OCI-LY7 (cell line): Measurements from ENCODE around the gene RBM19. TPM values are rescaled to one million over a fixed set of nuclear protein-coding genes. Genes with fewer than 3 reads are reported as not detected.

Experiments
- BruUV-seq: library from RNA; stranded (reverse); fragments of 400-500 nt; replicated peaks from 2 replicates; lab custom pipeline; 2021; lab: Mats Ljungman, UMichigan
- CTCF ChIA-PET: fragments of 300-600 bp; sonication (Branson Sonifier 250); formaldehyde crosslinking; loops from one replicate; lab custom pipeline; 2022; ENCODE audit warnings: antibody characterized with exemption; ENCODE audit not compliant: unreplicated experiment; lab: Charles Lee
- POLR2A ChIA-PET: fragments of 300-600 bp; sonication (Branson Sonifier 250); formaldehyde crosslinking; loops from one replicate; lab custom pipeline; 2022; ENCODE audit warnings: antibody characterized with exemption; lab: Charles Lee
- DNase-seq: peaks from one replicate; pipeline ENCODE4 v3.0.0-alpha.2; 2015; ENCODE audit warnings: low spot score
- H2AFZ ChIP-seq: fragments of 200-600 bp; sonication (generic), shearing (Covaris generic); 2 replicates; pipeline ENCODE4 v1.6.1; 2014; ENCODE audit warnings: mild to moderate bottlenecking, antibody characterized with exemption, low read length, moderate library complexity
- H3K27ac ChIP-seq: fragments of 200-600 bp; sonication (generic); 2 replicates; pipeline ENCODE4 v1.5.1; 2014; ENCODE audit warnings: mixed run types, low read depth, mild to moderate bottlenecking, moderate library complexity, low read length, inconsistent platforms; ENCODE audit not compliant: poor library complexity, severe bottlenecking
- H3K36me3 ChIP-seq: fragments of 200-600 bp; sonication (generic); 2 replicates; pipeline ENCODE4 v1.6.1; 2014; ENCODE audit warnings: mild to moderate bottlenecking, antibody characterized with exemption, low read length, moderate library complexity, mixed read lengths; ENCODE audit not compliant: insufficient read depth
- H3K4me1 ChIP-seq: fragments of 200-600 bp; sonication (generic); 2 replicates; pipeline ENCODE4 v1.5.1; 2014; ENCODE audit warnings: mild to moderate bottlenecking, low read length; ENCODE audit not compliant: insufficient read depth, poor library complexity, severe bottlenecking
- H3K4me2 ChIP-seq: fragments of 200-600 bp; sonication (generic); 2 replicates; pipeline ENCODE4 v1.6.1; 2014; ENCODE audit warnings: mild to moderate bottlenecking, low read length
- H3K4me3 ChIP-seq: fragments of 200-600 bp; sonication (generic); 2 replicates; pipeline ENCODE4 v1.5.1; 2014; ENCODE audit warnings: mild to moderate bottlenecking, low read depth, low read length; ENCODE audit not compliant: poor library complexity, severe bottlenecking
- H3K79me2 ChIP-seq: fragments of 200-600 bp; sonication (generic); 2 replicates; pipeline ENCODE4 v1.6.1; 2016; ENCODE audit warnings: low read depth, mild to moderate bottlenecking, low read length, moderate library complexity, mixed read lengths; ENCODE audit not compliant: insufficient read depth
- H3K9me2 ChIP-seq: fragments of 200-600 bp; sonication (generic); 2 replicates; pipeline ENCODE4 v1.6.1; 2016; ENCODE audit warnings: mild to moderate bottlenecking, low read length, mixed read lengths; ENCODE audit not compliant: insufficient read depth
- H3K9me3 ChIP-seq: fragments of 200-600 bp; sonication (generic); 2 replicates; pipeline ENCODE4 v1.6.1; 2014; ENCODE audit warnings: mild to moderate bottlenecking, mixed run types, low read length, mixed read lengths
- H4K20me1 ChIP-seq: fragments of 200-600 bp; sonication (generic); 2 replicates; pipeline ENCODE4 v1.6.1; 2014; ENCODE audit warnings: mild to moderate bottlenecking, antibody characterized with exemption, low read length, moderate library complexity, mixed read lengths; ENCODE audit not compliant: insufficient read depth
- EZH2phosphoT487 ChIP-seq: fragments of 200-600 bp; sonication (generic); IDR thresholded peaks from 2 replicates; pipeline ENCODE4 v1.6.1; 2018; ENCODE audit warnings: low read depth, borderline replicate concordance, mild to moderate bottlenecking, mixed run types, antibody characterized with exemption, low read length, moderate library complexity, mixed read lengths
- intact Hi-C: fragments of 100-400 bp; cut with micrococcal nuclease; formaldehyde crosslinking; loops from one replicate; pipeline ENCODE4 v1.10.0; 2022; ENCODE audit not compliant: unreplicated experiment
- total RNA-seq, 2 experiments: library from RNA; depleted of rRNA in 1 of 2; stranded (reverse); fragments of >200 nt in 1 of 2; shearing (Covaris generic) in 1 of 2; gene quantifications; 2 replicates each; pipeline ENCODE4 v1.2.3, GENCODE V29; 2014 to 2022
- TF ChIP-seq, protein P1 (sequence below): fragments of 200-600 bp; sonication (generic); conservative IDR thresholded peaks from 2 replicates; pipeline ENCODE4 v1.5.1; 2014; ENCODE audit warnings: mild to moderate bottlenecking, antibody characterized with exemption, low read length, moderate library complexity, mixed read lengths

RBM19 gene
- total RNA-seq, 2 experiments from 2014 or later: 37.8 to 46.2 TPM

DNA sequence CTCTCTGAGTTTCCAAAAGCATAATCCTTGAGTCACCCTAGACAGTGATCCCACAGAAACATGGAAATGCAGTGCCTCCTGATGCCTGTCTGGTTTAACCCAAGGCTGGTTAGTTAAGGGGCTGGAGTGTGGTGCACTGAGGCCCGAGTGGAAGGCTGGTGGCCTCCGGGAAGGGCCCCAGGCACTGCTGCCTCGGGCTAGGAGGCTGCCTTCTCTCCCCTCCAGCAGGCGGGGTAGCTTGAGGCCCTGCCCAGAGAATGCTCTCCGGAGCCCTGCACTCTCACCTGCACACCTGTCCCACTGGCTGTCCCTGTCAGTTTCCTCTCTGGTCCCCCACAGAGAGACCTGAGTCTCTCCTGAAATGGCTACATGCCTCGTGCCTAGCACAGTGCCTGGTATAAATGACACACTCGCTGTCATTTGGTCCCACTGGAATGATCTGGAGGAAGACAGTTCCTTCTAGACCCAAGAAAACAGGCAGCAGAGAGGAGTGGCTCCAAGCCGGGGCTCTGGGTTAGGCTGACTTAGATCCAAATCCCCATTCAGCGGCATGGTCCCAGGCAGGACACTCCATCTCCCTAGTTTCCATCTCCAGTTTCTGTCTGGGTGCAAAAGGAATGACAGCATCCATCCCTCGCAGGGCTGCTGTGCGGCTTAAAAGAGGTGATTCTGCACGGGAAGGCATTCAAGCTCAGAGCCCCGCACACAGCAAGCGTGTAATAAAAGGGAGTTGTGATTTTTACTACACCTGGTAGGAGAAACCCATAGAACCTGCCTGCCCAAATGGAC, 54.0 kb downstream of the RBM19 start:
- intact Hi-C loops: loop anchor here (2.0 to 5.0 kb wide), 2 partner anchors 450 to 473 kb away; no protein-coding TSS in a partner anchor
- Histone ChIP-seq H4K20me1 (no peaks in the 10 kb centered on the region), H3K4me3 (no peak overlapping the region), H3K27ac (no peak overlapping the region), H3K36me3 (peaks cover 20% of the 10 kb centered on the region), H2AFZ (no peak overlapping the region), H3K9me3 (no peaks in the 10 kb centered on the region), H3K4me2 (no peak overlapping the region), H3K79me2 (no peaks in the 10 kb centered on the region), H3K4me1 (peaks cover 10% of the 10 kb centered on the region), H3K9me2 (no peaks in the 10 kb centered on the region)
- no peak for TF ChIP-seq EZH2phosphoT487
- TF ChIP-seq, protein P1, sequence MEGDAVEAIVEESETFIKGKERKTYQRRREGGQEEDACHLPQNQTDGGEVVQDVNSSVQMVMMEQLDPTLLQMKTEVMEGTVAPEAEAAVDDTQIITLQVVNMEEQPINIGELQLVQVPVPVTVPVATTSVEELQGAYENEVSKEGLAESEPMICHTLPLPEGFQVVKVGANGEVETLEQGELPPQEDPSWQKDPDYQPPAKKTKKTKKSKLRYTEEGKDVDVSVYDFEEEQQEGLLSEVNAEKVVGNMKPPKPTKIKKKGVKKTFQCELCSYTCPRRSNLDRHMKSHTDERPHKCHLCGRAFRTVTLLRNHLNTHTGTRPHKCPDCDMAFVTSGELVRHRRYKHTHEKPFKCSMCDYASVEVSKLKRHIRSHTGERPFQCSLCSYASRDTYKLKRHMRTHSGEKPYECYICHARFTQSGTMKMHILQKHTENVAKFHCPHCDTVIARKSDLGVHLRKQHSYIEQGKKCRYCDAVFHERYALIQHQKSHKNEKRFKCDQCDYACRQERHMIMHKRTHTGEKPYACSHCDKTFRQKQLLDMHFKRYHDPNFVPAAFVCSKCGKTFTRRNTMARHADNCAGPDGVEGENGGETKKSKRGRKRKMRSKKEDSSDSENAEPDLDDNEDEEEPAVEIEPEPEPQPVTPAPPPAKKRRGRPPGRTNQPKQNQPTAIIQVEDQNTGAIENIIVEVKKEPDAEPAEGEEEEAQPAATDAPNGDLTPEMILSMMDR: no peak
- POLR2A ChIA-PET: no interaction called here
- CTCF ChIA-PET: interaction anchor here (0.6 kb wide), 1 partner anchor 466 kb away, joined by 3 read pairs; no protein-coding TSS in a partner anchor
- no TSS peak for BruUV-seq
- no peak for DNase-seq

GRCh38 chr12:113910751-113911272, 55.3 kb downstream of the RBM19 start:
- CTCF ChIA-PET: no interaction called here
- no peak overlapping the region for H3K4me3 ChIP-seq
- H3K27ac ChIP-seq: no peak overlapping the region
- no peak for DNase-seq
- no peak for TF ChIP-seq EZH2phosphoT487
- TF ChIP-seq, protein P1: no peak
- BruUV-seq: no TSS peak
- H3K4me1 ChIP-seq: no peaks in the 10 kb centered on the region
- no peaks in the 10 kb centered on the region for H3K9me2 ChIP-seq
- H3K9me3 ChIP-seq: no peaks in the 10 kb centered on the region
- H3K36me3 ChIP-seq: peaks cover 22% of the 10 kb centered on the region
- H3K4me2 ChIP-seq: no peak overlapping the region
- H3K79me2 ChIP-seq: no peaks in the 10 kb centered on the region
- intact Hi-C loops: loop anchor here (5.0 kb wide), 1 partner anchor 449 kb away; no protein-coding TSS in a partner anchor
- POLR2A ChIA-PET: interaction anchor here (0.6 kb wide), 1 partner anchor 674 kb away, joined by 3 read pairs; no protein-coding TSS in a partner anchor
- H2AFZ ChIP-seq: no peak overlapping the region
- H4K20me1 ChIP-seq: no peaks in the 10 kb centered on the region
